Prostate gland (tissue), 2 donors: ENCODE results near the gene GNG14. TPM values are rescaled to one million over a fixed set of nuclear protein-coding genes. Genes with fewer than 3 reads are reported as not detected.
A peak's percentile ranks its signal among the peaks of the same experiment; 100 is the strongest.
"Not testable (repeated sequence)": the region's sequence is repeated elsewhere in the genome, so short reads cannot be mapped to it uniquely, and the experiment has no call there.

ENCODE experiments used
- DNase-seq: peaks from one replicate; pipeline ENCODE4 v3.0.0-alpha.2; 2019; ENCODE audit warnings: low spot score
- H3K27ac ChIP-seq, 2 donors: fragments of 200-600 bp; sonication (generic); 2 replicates each; pipeline ENCODE4 v1.5.1; 2017 to 2019
- H3K27me3 ChIP-seq: fragments of 200-600 bp; sonication (generic); replicated peaks from 2 replicates; pipeline ENCODE4 v1.5.1; 2019; ENCODE audit not compliant: insufficient read depth
- H3K36me3 ChIP-seq, 2 donors: fragments of 200-600 bp; sonication (generic); 1 replicate in 1 of 2; 2 replicates in 1 of 2; pipeline versions ENCODE4 v1.5.1 to v1.8.1; 2017 to 2019
- H3K4me1 ChIP-seq: fragments of 200-600 bp; sonication (generic); replicated peaks from 2 replicates; pipeline ENCODE4 v1.5.1; 2019
- H3K4me3 ChIP-seq, 2 donors: fragments of 200-600 bp; sonication (generic); 2 replicates each; pipeline ENCODE4 v1.5.1; 2017 to 2019
- H3K9me3 ChIP-seq: fragments of 200-600 bp; sonication (generic); 2 replicates; pipeline ENCODE4 v1.5.1; 2017
- CTCF ChIP-seq, 4 experiments: fragments of 200-600 bp in 2 of 4; fragments of 450-650 bp in 2 of 4; sonication (generic) in 2 of 4; IDR thresholded peaks; 1 replicate in 3 of 4; 2 replicates in 1 of 4; pipeline ENCODE4 v1.5.1; 2016 to 2019; ENCODE audit warnings: antibody characterized with exemption in 4 of 4, mild to moderate bottlenecking in 2 of 4, moderate library complexity in 2 of 4
- POLR2A ChIP-seq: fragments of 450-650 bp; IDR thresholded peaks from one replicate; pipeline ENCODE4 v1.6.1; 2016; ENCODE audit warnings: antibody characterized with exemption, mild to moderate bottlenecking
- POLR2AphosphoS5 ChIP-seq: sonication (generic); formaldehyde crosslinking; IDR thresholded peaks from one replicate; pipeline ENCODE4 v1.6.1; 2017; ENCODE audit warnings: antibody characterized with exemption
- WGBS: methylation state at CpG from one replicate; pipeline ENCODE4 v1.1.5; 2018; 5-methylcytosine and 5-hydroxymethylcytosine counted together
- intact Hi-C: fragments of 100-400 bp; cut with DNase I; formaldehyde crosslinking; loops from one replicate; pipeline ENCODE4 v1.14.2; 2022
- total RNA-seq, 2 donors: library from RNA; depleted of rRNA; stranded (reverse); fragments of >200 nt; gene quantifications; one replicate each; pipeline ENCODE4 v1.1.0, GENCODE V29; 2016

The GNG14 gene
- total RNA-seq, 2 donors from 2014 or later = not detected

GRCh38 chr19:12675399-12675798 is 12.4 kb upstream of the GNG14 start:
- no peak overlapping the region for H3K27ac ChIP-seq
- H3K4me1 ChIP-seq = peaks cover 4% of the 10 kb centered on the region
- no peak for DNase-seq
- H3K36me3 ChIP-seq = peaks cover 3 to 29% of the 10 kb centered on the region in 2 donors
- H3K9me3 ChIP-seq = no peaks in the 10 kb centered on the region
- TF ChIP-seq CTCF (IDR thresholded peaks at IDR 0.05) (no peak), POLR2AphosphoS5 (no peak), POLR2A (no peak)
- 91% methylated on average over 10 of the region's 10 CpGs for WGBS
- intact Hi-C loops = no loop called here
- H3K27me3 ChIP-seq = no peaks in the 10 kb centered on the region
- H3K4me3 ChIP-seq = no peak overlapping the region

GRCh38 chr19:12675940-12676339 is 11.9 kb upstream of the GNG14 start:
- intact Hi-C loops = no loop called here
- Histone ChIP-seq H3K4me3 (no peak overlapping the region), H3K27me3 (no peaks in the 10 kb centered on the region), H3K4me1 (no peaks in the 10 kb centered on the region), H3K27ac (no peak overlapping the region), H3K9me3 (no peaks in the 10 kb centered on the region), H3K36me3 (peaks cover 3 to 29% of the 10 kb centered on the region in 2 donors)
- no peak for TF ChIP-seq POLR2A
- TF ChIP-seq CTCF (IDR thresholded peaks at IDR 0.05) = no peak
- no peak for TF ChIP-seq POLR2AphosphoS5
- 83% methylated on average over 15 of the region's 15 CpGs for WGBS
- no peak for DNase-seq

- WGBS = 22% methylated on average over 4 of the region's 4 CpGs
- H3K36me3 ChIP-seq = peaks cover 3 to 29% of the 10 kb centered on the region in 2 donors
- TF ChIP-seq CTCF (IDR thresholded peaks at IDR 0.05) (peak; percentile 68 to 86 (median 76)), POLR2A (no peak), POLR2AphosphoS5 (peak; percentile 34)
- intact Hi-C loops = no loop called here
- no peaks in the 10 kb centered on the region for H3K9me3 ChIP-seq
- no peaks in the 10 kb centered on the region for H3K4me1 ChIP-seq
- H3K27me3 ChIP-seq = no peaks in the 10 kb centered on the region
- H3K4me3 ChIP-seq = no peak overlapping the region
- no peak overlapping the region for H3K27ac ChIP-seq
- peak; percentile 69 for DNase-seq
Observed at GRCh38 chr19:12676384-12676792, 11.4 kb upstream of the GNG14 start.

- no peak for TF ChIP-seq POLR2A
- TF ChIP-seq CTCF (IDR thresholded peaks at IDR 0.05) = no peak
- no peak for TF ChIP-seq POLR2AphosphoS5
- Histone ChIP-seq H3K36me3 (peaks cover 3 to 29% of the 10 kb centered on the region in 2 donors), H3K4me1 (no peaks in the 10 kb centered on the region), H3K9me3 (no peaks in the 10 kb centered on the region), H3K27ac (no peak overlapping the region), H3K27me3 (no peaks in the 10 kb centered on the region), H3K4me3 (no peak overlapping the region)
- 88% methylated on average over 12 of the region's 12 CpGs for WGBS
- intact Hi-C loops = no loop called here
- no peak for DNase-seq
Observed at GRCh38 chr19:12676928-12677327, 10.9 kb upstream of the GNG14 start.

- DNase-seq, H3K9me3 ChIP-seq, H3K4me1 ChIP-seq, intact Hi-C loops, H3K27me3 ChIP-seq, H3K27ac ChIP-seq, H3K4me3 ChIP-seq: not testable (repeated sequence)
- H3K36me3 ChIP-seq = peaks cover 3 to 29% of the 10 kb centered on the region in 2 donors
- 84% methylated on average over 5 of the region's 5 CpGs for WGBS
Observed at GRCh38 chr19:12678039-12678438, 9.8 kb upstream of the GNG14 start.
